SJSA1 (cell line): ENCODE data around the gene DRC3. TPM values are rescaled to one million over a fixed set of nuclear protein-coding genes. Genes with fewer than 3 reads are reported as not detected.
"Not testable (repeated sequence)": the region's sequence is repeated elsewhere in the genome, so short reads cannot be mapped to it uniquely, and the experiment has no call there.

Source experiments
- DNase-seq, 2 experiments: peaks; one replicate each; pipeline ENCODE4 v3.0.0-alpha.2; 2015 to 2020; ENCODE audit warnings: low spot score in 2 of 2, low read depth in 1 of 2
- H3K27ac ChIP-seq: fragments of 250-450 bp; sonication (Bioruptor Pico); 2 replicates; pipeline ENCODE4 v1.5.1; 2020; ENCODE audit warnings: mild to moderate bottlenecking, moderate library complexity
- H3K27me3 ChIP-seq: fragments of 250-450 bp; sonication (Bioruptor Pico); replicated peaks from 2 replicates; pipeline ENCODE4 v1.5.1; 2020; ENCODE audit warnings: mild to moderate bottlenecking, moderate library complexity
- H3K36me3 ChIP-seq: fragments of 250-450 bp; sonication (Bioruptor Pico); 2 replicates; pipeline ENCODE4 v1.5.1; 2020; ENCODE audit warnings: mild to moderate bottlenecking
- H3K4me1 ChIP-seq: fragments of 250-450 bp; sonication (Bioruptor Pico); replicated peaks from 2 replicates; pipeline ENCODE4 v1.6.1; 2021; ENCODE audit warnings: mild to moderate bottlenecking
- H3K4me3 ChIP-seq: fragments of 250-450 bp; sonication (Bioruptor Pico); 2 replicates; pipeline ENCODE4 v1.5.1; 2020; ENCODE audit warnings: mild to moderate bottlenecking
- H3K9me3 ChIP-seq: fragments of 250-450 bp; sonication (Bioruptor Pico); replicated peaks from 2 replicates; pipeline ENCODE4 v1.5.1; 2020; ENCODE audit warnings: mild to moderate bottlenecking
- total RNA-seq: library from RNA; depleted of rRNA; stranded (reverse); fragments of >200 nt; shearing (Covaris generic); gene quantifications from 2 replicates; pipeline ENCODE4 v1.2.3, GENCODE V29; 2014

The DRC3 gene
- total RNA-seq, 1 experiment from 2014 or later: 1.8 TPM

GRCh38 chr17:17935321-17936271 lies 37.1 kb upstream of the DRC3 start:
- no peaks in the 10 kb centered on the region for H3K9me3 ChIP-seq
- no peaks in the 10 kb centered on the region for H3K27me3 ChIP-seq
- H3K4me1 ChIP-seq: peaks cover 77% of the 10 kb centered on the region
- peak overlapping the region; percentile 68 for H3K27ac ChIP-seq
- DNase-seq: peak; percentile 81 to 84
- H3K4me3 ChIP-seq: no peak overlapping the region
- no peaks in the 10 kb centered on the region for H3K36me3 ChIP-seq

GRCh38 chr17:17937201-17937853 lies 35.3 kb upstream of the DRC3 start:
- Histone ChIP-seq H3K27me3 (no peaks in the 10 kb centered on the region), H3K4me1 (peaks cover 83% of the 10 kb centered on the region), H3K9me3 (no peaks in the 10 kb centered on the region), H3K4me3 (no peak overlapping the region), H3K27ac (peak overlapping the region; percentile 68; the same call in 1 of the 2 replicates), H3K36me3 (no peaks in the 10 kb centered on the region)
- DNase-seq: no peak

DNA sequence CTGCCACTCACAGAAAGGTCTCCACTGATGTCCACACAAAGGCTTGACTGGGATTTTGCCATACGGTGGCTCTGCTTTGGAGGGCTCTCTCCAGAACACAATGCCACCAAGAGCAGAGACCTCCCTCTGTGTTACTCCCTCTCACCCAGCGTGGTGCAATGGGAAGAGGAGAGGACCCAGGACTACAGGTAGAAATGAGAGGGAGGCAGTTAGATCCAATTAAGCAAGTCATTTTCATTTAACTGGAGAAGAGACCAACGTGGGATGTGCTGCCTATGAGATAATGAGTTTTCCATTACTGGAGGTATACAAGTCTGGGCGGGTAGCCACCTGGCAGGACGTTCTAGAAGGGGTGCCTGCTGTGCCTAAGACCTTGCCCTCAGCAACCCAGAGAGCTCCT lies 34.7 kb upstream of the DRC3 start:
- Histone ChIP-seq H3K9me3 (no peaks in the 10 kb centered on the region), H3K27me3 (no peaks in the 10 kb centered on the region), H3K4me3 (no peak overlapping the region), H3K4me1 (peaks cover 89% of the 10 kb centered on the region), H3K36me3 (no peaks in the 10 kb centered on the region), H3K27ac (no peak overlapping the region)
- DNase-seq: no peak

DNA sequence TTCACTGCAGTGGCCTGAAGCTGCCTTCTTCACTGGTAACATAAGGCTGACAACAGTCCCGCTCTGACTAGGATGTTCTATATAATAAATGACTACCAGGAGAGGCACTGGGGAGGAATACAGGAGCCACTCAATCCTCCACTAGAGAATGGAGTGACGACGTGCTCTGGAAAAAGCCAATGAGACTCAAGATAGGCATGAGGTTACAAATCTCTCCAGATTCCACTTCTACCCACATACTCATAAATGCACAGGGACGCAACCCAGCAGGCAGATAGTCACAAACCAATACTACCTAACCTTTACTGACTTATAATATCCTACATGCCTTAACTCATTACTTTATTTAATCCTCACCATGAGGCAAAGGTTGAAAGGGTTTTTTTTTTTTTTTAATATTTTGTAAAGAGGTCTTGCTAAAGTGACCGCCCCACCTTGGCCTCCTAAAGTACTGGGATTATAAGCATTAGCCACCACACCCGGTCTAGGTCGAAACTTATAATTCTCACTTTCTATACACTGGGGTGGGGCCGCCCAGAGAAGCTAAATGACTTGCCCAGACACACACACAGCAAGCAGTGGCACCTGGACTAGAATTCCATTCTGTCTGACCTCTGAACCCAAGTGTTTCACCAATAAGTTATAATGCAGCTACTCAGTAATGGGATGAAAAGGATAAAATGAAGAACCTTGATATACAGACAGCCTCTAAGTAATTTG lies 34.1 kb upstream of the DRC3 start:
- H3K4me1 ChIP-seq: peaks cover 92% of the 10 kb centered on the region
- DNase-seq: no peak
- H3K9me3 ChIP-seq: no peaks in the 10 kb centered on the region
- no peak overlapping the region for H3K4me3 ChIP-seq
- H3K27ac ChIP-seq: no peak overlapping the region
- no peaks in the 10 kb centered on the region for H3K27me3 ChIP-seq
- H3K36me3 ChIP-seq: no peaks in the 10 kb centered on the region

DNA sequence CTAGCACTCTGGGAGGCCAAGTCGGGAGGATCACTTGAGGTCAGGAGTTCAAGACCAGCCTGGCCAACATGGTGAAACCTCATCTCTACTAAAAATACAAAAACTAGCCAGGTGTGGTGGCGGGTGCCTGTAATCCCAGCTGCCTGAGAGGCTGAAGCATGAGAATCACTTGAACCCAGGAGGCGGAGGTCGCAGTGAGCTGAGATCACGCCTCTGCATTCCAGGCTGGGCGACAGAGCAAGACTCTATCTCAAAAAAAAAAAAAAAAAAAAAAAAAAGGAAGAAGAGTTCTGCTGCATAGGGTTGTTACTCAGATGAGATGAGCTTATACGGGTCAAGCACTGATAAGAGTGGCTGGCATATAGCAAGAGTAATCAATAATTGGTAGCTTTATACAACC lies 32.7 kb upstream of the DRC3 start:
- H3K36me3 ChIP-seq, DNase-seq, H3K9me3 ChIP-seq, H3K4me3 ChIP-seq, H3K27me3 ChIP-seq: not testable (repeated sequence)
- H3K4me1 ChIP-seq: peaks cover 86% of the 10 kb centered on the region
- H3K27ac ChIP-seq: peak overlapping the region; percentile 34

GRCh38 chr17:17940441-17940911 lies 32.2 kb upstream of the DRC3 start:
- H3K4me3 ChIP-seq: no peak overlapping the region
- no peaks in the 10 kb centered on the region for H3K27me3 ChIP-seq
- peak; percentile 65 to 84 for DNase-seq
- no peaks in the 10 kb centered on the region for H3K36me3 ChIP-seq
- H3K27ac ChIP-seq: peak overlapping the region; percentile 34
- no peaks in the 10 kb centered on the region for H3K9me3 ChIP-seq
- peaks cover 81% of the 10 kb centered on the region for H3K4me1 ChIP-seq

DNA sequence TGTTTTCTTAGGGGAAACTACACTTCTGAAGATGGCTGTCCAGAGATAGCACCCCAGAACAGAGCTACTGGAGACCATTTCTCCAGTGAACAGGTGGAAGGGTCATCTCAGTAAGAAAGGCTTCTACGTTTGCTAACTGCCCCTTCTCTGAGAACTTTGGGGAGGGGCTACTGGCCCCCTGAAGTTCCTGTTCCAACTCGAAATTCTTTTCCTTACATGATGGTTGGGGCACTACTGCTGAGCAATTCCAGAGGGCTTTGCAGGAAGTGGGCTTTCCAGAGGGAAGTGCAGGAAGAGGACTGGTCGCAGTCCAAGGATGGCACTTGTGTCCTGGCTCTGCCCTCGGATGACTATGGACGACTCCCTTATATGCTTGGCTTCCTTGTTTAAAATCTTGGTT lies 31.6 kb upstream of the DRC3 start:
- DNase-seq: no peak
- Histone ChIP-seq H3K36me3 (no peaks in the 10 kb centered on the region), H3K27me3 (no peaks in the 10 kb centered on the region), H3K4me3 (no peak overlapping the region), H3K27ac (peak overlapping the region; percentile 34), H3K9me3 (no peaks in the 10 kb centered on the region), H3K4me1 (peaks cover 76% of the 10 kb centered on the region)

DNA sequence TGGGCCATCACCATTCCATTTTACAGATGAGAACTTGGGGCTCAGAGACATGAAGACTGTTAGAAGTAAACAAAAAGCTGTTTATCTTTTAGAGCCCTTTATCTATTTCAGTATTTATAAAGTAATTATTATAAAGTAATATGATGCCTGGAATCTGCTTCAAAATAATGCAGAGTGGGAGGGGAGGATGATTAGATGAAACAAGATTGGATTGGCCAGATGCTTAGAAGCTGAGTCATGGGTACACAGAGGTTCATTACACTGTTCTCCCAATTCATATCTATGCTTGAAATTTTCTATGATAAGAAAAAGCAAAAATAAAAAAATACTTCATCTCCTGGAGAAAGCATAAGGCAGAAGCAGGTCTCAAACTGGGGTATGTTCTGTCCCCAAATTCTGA lies 29.8 kb upstream of the DRC3 start:
- peak overlapping the region; percentile 76 for H3K27ac ChIP-seq
- no peaks in the 10 kb centered on the region for H3K27me3 ChIP-seq
- peaks cover 65% of the 10 kb centered on the region for H3K4me1 ChIP-seq
- no peaks in the 10 kb centered on the region for H3K36me3 ChIP-seq
- H3K9me3 ChIP-seq: no peaks in the 10 kb centered on the region
- H3K4me3 ChIP-seq: no peak overlapping the region
- peak in 1 of 2 experiments; percentile 44 for DNase-seq

DNA sequence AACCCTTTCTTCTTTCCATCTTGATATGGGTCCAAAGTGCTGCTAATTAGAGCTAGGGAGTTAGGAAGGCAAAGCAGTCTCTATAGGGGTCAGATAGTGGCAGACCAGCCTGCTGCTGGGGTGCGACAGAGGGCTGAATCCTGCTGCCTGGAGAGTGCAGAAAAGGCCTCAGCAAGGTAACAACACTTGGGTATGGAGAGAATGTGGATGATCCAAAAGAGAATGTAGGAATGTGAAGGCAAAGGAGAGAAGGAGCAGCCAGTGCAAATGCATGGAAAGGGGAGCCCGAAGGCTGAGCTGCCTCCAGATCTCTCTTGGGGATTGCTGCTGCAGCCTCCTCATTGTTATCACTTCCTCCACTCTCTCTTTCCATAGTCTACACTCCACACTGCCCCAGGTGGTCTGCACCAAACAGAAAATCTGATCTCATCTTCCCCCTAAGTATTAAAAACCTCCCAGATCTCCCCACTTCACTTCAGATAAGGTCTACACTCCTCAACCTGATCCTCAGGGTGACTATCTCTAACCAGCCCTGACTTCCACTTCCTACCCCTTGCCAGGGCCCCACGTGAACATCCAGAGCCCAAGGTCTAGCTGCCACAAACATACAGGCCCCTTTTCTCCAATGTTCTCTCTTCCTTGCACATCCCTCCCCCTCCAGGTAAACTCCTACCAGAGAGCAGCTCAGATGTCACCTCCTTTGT lies 29.2 kb upstream of the DRC3 start:
- Histone ChIP-seq H3K4me3 (no peak overlapping the region), H3K4me1 (peaks cover 69% of the 10 kb centered on the region), H3K27me3 (no peaks in the 10 kb centered on the region), H3K27ac (peak overlapping the region; percentile 76), H3K36me3 (no peaks in the 10 kb centered on the region), H3K9me3 (no peaks in the 10 kb centered on the region)
- peak in 1 of 2 experiments; percentile 42 for DNase-seq

DNA sequence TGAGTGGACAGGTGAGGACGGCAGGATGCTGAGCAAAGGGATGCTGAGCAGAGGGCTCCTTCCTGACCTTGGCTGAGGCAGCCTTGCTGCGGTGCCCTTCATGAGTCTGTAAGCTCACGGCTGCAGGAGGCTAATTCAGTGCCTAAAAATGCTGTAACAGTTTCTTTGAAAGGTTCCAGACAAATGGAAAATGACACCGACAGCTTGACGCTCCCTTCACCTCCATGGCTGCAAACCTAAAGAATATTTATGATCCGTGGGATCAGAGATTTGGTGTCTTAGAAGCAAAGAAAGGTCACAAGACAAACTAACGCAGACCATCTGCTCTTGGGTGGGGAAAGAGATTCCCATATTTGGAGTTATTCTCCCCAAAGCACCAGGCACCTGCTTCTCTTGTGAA lies 28.4 kb upstream of the DRC3 start:
- no peak overlapping the region for H3K4me3 ChIP-seq
- H3K36me3 ChIP-seq: peaks cover 3% of the 10 kb centered on the region; the same call in 1 of the 2 replicates
- peaks cover 72% of the 10 kb centered on the region for H3K4me1 ChIP-seq
- H3K9me3 ChIP-seq: no peaks in the 10 kb centered on the region
- H3K27ac ChIP-seq: no peak overlapping the region
- no peaks in the 10 kb centered on the region for H3K27me3 ChIP-seq
- DNase-seq: no peak

GRCh38 chr17:17944743-17945142 lies 27.9 kb upstream of the DRC3 start:
- Histone ChIP-seq H3K36me3 (peaks cover 4% of the 10 kb centered on the region; the same call in 1 of the 2 replicates), H3K4me1 (peaks cover 68% of the 10 kb centered on the region), H3K27ac (no peak overlapping the region), H3K9me3 (no peaks in the 10 kb centered on the region), H3K4me3 (no peak overlapping the region), H3K27me3 (no peaks in the 10 kb centered on the region)
- DNase-seq: no peak

- H3K9me3 ChIP-seq: no peaks in the 10 kb centered on the region
Observed at GRCh38 chr17:17946093-17946492, 26.6 kb upstream of the DRC3 start.

DNA sequence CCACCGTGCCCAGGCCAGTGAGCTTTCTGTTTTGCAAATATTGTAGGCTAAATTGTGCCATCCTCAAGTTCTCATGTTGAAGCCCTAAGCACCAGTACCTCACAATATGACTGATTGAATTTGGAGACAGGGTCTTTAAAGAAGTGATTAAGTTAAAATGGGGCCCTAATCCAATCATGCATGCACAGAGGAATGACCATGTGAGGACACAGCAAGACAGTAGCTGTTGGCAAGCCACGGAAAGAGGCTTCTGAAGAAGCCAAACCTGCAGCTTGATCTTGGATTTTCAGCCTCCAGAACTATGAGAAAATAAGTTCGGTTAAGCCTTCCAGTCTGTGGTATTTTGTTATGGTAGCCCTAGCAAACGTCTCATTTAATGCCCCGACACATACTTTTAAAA lies 25.4 kb upstream of the DRC3 start:
- no peak for DNase-seq
- peaks cover 8% of the 10 kb centered on the region; the same call in 1 of the 2 replicates for H3K36me3 ChIP-seq
- no peak overlapping the region for H3K4me3 ChIP-seq
- no peaks in the 10 kb centered on the region for H3K27me3 ChIP-seq
- H3K9me3 ChIP-seq: no peaks in the 10 kb centered on the region
- H3K27ac ChIP-seq: no peak overlapping the region
- peaks cover 61% of the 10 kb centered on the region for H3K4me1 ChIP-seq

More at GRCh38 chr17:17946093-17946492, 26.6 kb upstream of the DRC3 start:
- H3K4me1 ChIP-seq: peaks cover 63% of the 10 kb centered on the region
- H3K27ac ChIP-seq: no peak overlapping the region
- H3K27me3 ChIP-seq: no peaks in the 10 kb centered on the region
- peaks cover 8% of the 10 kb centered on the region; the same call in 1 of the 2 replicates for H3K36me3 ChIP-seq
- DNase-seq: no peak
- no peak overlapping the region for H3K4me3 ChIP-seq
